GM21723 (cell line): Measurements from ENCODE around the gene MTR.

Experiments
- ATAC-seq: cut with Tn5 transposase; IDR thresholded peaks from one replicate; pipeline ENCODE4 v1.9.1; 2021; ENCODE audit warnings: mild to moderate bottlenecking, moderate library complexity; ENCODE audit not compliant: unreplicated experiment

Gene MTR

DNA sequence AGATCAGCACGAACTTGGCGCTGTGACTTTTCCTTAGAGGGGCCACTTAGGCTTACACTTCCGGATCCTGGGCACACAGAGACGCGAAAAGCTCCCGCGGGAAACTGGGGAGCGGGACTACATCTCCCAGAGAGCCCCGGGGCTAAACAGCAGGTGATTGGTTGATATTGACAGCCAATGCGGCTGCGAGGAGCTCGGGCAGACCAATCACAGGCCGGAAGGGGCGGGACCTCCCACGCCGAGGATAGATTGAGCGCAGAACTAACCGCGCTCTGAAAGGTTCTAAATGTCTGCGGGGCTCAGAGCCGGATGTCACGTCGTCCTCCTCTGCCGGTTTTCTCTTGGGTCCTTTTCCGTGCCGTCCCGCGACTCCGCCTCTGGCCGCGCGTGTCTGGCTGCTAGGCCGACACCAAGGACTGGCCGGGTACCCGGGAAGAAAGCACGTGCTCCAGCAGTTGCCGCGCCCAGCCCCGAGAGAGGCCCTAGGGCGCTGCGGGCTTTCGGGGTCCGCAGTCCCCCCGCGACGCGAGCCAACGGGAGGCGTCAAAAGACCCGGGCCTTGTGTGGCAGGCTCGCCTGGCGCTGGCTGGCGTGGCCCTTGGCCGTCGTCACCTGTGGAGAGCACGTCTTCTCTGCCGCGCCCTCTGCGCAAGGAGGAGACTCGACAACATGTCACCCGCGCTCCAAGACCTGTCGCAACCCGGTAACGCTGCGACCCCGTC lies at the start of gene MTR:
Gene MTR, plus strand, starts transcription at position 258 of the 722 bp plus-strand sequence. Its CDS starts 412 bp downstream, at position 670.
- ATAC-seq, result peak; percentile 98

DNA sequence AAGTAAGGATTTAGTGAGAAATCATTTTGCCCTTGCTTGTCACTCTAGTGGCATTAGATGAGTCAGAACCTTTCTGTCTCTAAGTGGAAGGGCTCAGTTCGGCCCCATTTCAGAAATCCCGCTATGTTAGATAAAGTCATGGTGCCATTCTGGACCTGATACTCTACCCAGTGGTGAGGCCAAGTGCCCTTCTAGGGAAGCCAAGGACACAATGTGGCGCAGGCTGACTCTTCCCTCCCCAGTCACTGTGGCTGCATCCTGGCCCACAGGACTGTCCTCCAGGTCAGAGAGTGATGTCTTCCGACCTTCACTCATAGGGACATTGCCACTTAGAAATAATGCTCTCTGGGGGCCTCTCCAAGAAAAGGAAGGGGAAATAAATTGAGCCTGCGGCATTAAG lies 48.3 kb upstream of the MTR start:
- ATAC-seq, result no peak

DNA sequence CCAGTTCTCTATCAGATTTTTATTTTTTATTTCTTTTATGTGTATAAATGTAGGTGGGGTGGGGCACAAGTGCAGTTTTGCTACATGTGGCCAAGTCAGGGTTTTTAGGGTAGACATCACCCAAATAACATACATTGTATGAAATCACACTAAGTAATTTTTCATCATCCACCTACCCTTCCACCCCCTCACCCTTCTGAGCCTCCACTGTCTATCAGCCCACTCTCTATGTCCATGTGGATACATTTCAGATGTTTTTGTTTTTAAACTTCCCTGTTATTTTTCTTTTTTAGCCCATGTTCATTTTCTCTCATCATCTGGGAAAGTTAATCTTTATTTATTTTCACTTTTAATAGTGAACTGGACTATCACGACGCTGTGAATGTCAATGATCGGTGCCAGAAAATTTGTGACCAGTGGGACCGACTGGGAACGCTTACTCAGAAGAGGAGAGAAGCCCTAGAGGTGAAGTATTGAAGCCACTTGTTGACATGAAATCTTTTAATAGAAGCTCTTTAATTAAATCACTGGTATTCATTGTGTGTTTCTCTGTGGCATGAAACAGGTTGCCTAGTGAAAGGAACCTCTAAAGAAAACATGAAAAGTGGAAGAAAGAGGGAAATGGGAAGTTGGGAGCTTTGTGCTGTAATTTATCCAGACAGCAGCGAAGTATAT lies 47.6 kb upstream of the MTR start:
- ATAC-seq, result no peak

DNA sequence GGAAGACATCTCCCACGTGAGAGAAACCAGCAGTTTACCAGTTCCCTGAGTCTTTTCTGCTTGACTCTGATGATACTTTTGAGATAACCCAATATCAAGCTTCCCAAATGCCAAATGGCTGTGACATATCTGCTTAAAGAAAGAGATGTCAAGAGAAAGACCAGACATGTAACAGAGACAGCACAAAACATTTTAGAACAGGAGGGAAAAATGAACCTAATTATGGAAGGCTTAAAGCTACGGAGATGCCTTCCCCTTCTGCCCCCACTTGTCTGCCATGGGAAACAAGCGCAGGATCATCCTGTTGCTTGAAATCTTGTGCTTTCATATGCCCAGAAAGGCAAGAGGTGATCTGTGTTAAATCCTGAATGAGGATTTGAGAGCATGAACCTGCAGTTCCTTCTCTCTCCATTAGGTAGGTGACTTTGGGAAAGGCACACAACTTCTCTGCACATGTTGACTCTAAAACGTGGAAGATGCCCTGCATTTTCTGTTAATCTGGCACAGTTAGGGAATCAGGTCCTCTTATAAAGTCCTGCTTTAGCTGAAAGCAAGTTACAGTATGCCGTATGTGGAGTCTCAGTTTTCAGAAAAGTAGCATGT lies 46.7 kb upstream of the MTR start:
- ATAC-seq, result no peak

DNA sequence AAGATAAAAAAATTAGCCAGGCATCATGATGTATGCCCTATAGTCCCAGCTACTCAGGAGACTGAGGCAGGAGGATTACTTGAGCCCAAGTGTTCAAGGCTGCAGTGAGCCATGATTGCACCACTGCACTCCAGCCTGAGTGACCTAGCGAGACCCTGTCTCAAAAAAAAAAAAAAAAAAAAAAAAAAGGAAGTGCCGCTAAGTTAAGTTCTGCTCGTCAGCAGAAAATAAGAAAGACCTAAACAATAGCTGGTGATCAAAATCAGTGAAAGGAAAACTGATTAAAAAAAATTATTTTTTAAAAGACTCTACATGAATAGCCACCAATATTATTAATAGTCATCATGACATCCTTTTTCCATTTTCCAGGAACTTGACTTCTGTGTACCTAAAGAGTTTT lies 44.2 kb upstream of the MTR start:
- ATAC-seq, result no peak

DNA sequence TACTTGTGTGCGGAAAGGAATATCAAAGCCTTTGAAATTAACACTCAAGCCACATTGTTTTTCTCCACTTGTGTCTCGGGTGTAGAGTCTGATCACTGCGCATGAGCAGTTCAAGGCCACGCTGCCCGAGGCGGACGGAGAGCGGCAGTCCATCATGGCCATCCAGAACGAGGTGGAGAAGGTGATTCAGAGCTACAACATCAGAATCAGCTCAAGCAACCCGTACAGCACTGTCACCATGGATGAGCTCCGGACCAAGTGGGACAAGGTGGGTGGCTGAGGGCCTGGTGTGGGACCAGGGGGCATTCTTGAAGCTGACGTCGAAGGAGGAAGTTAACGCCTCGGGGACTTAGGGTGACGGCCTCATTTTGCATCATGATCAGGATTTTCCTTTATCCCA lies 43.7 kb upstream of the MTR start:
- no peak for ATAC-seq

DNA sequence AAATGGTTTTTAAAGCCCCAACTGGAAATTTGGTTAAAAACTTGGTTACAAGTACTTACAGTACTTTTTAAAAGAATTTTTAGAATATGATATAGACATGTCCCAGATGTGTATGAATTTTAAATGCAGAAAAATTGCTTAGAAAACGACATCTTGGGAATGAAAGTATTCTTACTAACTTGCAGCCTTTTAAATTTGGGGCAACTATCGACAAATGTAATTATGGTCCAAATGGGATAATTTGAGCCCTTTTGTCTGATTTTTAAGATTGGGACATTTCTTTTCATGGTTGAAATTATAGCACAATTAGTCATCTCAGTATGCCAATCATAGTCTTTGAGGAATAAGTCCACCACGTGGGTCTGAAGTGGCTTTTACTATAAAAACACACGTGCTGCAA lies 43.2 kb upstream of the MTR start:
- no peak for ATAC-seq

DNA sequence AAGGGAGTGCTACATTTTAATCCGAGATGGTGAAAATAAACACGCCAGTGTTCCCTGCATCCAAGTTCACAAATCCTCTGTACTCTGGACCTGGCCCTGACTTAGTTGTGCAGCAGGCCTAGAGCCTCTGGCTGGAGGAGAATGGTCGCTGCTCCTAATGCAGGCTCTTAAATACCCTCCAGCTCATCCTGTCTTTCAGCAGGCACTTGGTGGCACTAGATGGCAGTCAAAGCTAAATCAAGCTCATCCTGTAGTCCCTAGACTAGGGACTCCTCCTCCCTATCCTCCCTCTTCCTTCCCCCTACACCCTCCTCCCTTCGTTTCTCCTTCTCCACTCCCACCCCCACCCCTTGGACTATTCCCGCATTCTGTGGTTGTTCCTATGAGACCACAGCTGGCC lies 41.6 kb upstream of the MTR start:
- ATAC-seq, result no peak

DNA sequence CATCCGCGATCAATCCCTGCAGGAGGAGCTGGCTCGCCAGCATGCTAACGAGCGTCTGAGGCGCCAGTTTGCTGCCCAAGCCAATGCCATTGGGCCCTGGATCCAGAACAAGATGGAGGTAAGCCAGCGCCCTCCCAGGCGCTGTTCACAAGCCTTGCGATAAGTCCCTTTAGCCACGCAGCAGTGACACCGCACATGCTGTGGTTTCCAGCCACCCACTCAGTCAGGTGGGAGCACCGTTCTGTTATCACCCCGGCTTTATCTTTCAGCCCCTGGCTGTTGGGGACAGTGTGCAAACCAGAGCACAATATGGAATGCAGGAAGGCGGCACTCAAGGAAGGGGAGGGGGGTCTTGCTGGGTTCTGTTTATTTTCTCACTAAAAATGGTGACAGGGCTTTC lies 41.1 kb upstream of the MTR start:
- ATAC-seq, result no peak

DNA sequence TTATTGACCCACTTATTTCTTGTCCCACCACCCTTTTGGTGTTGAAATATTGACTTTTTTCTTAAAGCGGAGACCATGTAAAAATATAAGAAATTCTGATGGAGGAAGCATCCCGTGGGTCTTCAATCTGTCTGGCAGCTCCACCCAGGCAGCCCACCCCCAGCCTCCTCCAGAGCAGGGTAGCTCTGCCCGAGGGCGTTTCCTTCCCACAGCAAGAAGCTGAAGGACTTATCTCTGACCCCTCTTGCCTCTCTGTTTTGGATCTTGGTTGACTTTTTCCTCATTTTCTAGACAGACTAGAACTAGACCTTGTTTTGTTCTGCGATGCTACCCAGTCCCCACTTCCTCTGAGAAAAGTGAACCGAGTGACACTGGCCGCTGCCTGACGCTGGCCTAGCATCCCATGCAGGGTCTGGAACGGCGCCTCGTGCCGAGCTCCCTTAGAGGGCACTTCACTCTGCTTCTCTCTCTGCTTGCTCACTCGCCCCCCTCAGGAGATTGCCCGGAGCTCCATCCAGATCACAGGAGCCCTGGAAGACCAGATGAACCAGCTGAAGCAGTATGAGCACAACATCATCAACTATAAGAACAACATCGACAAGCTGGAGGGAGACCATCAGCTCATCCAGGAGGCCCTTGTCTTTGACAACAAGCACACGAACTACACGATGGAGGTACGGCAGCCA lies 40.4 kb upstream of the MTR start:
- ATAC-seq, result no peak

DNA sequence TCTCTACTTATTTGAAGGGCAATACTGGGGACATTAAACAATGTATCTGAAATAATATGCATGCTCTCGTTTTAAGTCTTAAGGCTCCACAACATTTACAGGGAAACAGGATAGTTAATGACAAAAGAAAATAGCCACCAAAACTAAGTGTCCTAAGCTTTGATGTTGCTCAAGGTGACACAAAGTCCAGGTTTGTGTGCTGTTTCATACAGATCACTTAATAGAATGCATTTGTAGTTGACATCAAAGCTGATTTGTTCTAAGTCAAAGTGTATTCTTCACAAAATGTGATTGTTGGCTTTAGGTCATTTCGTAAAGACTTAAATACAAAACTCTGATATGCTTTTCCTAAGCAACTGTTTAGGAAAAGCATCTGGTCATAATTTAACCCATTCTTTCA lies 37.5 kb upstream of the MTR start:
- ATAC-seq, result no peak

DNA sequence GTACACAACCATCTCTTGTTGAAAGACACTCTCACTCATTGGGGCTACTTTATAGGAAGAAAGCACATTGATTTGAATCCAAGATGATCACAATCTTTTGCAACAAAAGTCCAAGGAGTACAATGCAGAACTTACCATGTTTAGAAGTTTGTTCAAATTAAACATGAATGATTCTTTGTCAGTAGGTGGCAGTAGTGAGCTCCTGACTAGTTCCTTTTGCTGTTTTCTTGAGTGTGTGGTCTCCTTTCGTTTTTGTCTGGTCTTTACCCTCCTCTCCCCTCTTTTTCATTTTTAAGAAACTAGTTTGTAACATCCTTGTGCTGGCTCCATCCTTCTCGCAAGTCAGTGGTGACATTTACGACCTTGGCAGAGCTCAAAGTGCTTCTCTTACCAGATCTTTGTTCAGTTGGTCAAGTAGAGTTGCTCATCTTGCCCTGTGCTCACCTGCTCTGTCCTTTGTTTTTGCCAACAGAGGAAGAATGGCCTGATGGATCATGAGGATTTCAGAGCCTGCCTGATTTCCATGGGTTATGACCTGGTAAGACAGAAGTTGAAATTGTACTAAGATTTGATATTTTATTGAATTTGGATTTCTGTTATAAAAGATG lies 35.7 kb upstream of the MTR start:
- no peak for ATAC-seq

DNA sequence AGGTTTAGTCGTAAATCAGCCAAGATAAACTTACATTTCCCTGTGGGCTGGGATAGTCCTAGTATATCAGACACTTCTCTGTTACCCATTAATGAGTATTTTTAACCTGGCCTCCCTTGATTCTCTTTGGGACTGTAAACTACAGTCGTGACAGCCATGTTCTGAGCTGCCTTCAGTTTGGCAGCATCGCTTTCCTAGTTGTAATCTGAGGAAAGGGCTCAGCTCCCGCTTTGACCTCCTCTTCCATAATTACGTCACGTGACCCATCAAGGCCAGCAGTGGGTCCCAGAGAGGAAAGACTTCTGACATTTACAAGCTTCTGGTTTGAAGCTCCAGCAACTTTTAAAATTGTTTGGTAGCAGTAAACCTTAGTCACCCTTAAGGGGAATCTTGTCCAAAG lies 34.6 kb upstream of the MTR start:
- ATAC-seq, result no peak

DNA sequence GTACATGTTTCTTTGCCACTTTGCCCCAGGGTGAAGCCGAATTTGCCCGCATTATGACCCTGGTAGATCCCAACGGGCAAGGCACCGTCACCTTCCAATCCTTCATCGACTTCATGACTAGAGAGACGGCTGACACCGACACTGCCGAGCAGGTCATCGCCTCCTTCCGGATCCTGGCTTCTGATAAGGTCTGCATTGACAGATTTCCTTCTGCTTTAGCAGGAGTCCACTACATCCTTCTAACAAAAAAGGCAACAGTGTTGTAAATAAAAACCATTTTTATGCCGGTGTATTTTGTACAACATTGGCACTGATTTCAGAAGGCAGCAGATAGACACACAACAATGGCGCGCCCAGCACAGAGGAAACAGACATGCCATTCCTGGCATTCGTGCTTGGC lies 34.1 kb upstream of the MTR start:
- no peak for ATAC-seq

DNA sequence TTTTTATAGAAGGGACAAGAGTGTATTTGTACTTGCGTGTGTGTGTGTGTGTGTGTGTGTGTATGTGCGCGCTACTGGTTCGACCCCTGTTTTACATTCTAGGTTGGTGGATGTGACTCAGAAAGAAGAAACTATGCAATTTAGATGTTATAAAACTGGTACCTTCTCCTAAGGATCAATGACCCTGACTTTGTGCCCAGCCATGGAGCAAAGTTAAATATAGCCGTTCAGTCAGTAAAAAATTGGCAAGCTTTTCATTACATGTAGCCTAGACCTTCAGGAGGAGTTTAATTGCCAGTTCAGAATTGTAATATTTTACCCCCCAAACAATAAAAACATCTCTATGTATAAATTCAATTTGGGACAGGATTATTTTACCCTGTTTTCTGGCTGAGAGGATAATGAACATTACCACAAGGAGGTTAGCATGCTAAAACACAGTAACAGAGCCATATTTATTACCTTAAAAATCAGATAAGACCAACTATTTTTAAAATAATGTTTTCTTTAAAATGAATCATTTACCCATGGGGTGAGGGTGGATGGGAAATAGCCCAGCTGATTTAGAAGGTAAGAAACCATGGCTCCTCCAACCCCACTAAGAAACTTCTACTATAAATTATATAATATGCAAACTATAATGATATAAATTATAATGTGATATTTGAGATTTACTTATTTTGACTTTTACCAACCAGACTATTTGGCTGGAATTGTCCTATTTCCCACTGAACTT lies 33.5 kb upstream of the MTR start:
- no peak for ATAC-seq

DNA sequence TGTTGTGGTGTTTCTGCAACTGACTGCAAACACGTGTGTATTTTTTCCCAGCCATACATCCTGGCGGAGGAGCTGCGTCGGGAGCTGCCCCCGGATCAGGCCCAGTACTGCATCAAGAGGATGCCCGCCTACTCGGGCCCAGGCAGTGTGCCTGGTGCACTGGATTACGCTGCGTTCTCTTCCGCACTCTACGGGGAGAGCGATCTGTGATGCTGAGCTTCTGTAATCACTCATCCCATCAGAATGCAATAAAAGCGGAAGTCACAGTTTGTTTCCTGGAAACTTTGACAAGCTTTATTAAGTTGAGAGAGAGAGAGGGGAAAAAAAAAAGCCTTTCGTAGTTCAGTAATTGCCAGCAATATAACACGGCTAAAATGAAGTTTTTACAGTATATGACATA lies 32.7 kb upstream of the MTR start:
- ATAC-seq, result no peak

DNA sequence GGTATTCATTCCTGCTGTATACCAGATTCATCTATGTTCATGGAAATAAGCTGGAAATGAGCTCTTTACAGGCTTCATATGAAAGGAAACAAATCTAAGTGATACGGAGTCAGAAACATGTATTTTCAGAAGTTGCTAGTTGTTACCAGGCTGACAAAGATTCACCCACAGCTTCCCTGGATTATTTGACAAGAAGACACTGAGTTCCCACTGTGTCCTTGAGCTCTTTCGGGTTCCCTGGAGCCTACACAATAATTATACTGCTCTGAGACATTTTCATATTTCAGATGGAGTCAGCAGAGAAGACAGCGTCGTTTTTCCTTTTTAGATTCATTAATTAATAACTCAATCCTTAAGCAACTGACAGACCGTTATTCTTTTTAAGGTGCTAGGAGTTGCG lies 29.3 kb upstream of the MTR start:
- no peak for ATAC-seq

DNA sequence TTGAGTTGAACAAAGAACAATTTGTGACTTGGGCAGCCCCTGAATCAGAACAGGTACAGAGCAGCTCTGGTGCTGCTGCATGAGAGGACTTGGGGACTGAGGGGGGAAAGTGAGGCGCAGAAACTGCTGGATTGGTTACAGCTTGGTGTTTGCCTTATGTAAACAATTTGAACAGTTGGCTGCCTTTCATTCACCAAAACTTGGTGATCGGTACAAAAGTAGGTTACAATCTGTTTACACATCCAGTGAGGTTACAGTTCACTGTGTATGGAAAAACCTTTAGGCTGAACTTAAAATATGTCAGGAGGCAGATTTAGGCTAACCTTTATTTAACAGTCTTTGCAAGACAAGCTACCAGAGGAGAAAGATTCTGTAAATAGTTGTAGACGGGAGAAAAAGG lies 28.6 kb upstream of the MTR start:
- no peak for ATAC-seq

DNA sequence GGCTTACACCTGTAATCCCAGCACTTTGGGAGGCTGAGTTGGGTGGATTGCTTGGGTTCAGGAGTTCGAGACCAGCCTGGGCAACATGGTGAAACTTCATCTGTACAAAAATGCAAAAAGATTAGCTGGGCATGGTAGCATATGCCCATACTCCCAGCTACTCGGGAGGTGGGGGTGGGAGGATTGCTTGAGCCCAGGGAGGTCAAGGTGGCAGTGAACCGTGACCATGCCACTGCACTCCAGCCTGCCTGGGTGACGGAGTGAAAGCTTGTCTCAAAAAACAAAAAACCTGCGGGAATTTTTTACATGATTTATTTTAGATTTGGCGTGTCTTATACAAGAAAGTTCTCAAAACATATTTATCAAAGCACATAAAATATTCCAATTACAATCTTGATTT lies 27.8 kb upstream of the MTR start:
- no peak for ATAC-seq

DNA sequence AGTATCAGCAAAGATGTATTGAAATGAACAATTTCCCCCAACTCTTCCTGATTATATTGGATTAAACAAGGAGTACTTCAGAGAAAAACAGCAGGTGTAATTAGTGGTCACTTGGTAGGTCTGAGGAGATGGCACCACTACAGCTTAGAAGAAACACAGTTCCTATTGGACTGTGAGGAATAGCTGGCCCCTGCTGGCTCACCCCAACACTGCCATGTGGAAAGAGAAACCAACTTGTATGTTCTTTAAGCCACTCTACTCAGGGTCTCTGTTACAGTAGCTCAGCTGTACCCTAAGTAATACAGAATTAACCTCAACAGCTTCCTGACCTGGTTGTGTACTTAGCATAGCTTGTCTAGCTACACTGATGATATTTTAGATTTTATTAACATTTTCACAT lies 26.5 kb upstream of the MTR start:
- ATAC-seq, result no peak

DNA sequence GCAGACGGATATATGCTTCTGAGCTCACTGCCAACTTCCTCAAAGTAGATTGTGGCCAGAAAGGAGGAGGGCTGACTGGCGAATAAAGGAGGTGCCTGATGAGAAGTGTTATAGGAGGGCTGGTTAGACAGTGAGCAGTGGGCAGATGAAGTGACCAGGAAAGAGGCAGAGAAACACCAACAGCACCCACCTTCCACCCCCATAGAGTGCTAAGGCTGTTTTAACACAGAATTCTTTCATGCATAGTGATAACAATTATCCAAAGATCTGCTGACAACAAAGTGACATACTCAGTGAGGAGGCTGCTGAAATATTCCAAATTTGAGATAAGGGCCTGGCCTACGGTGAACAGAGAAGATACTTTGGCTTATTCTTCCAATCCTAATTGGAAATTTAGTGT lies 21.2 kb upstream of the MTR start:
- no peak for ATAC-seq
